ENCODE data around the gene USP22. TPM values are rescaled to one million over a fixed set of nuclear protein-coding genes. Genes with fewer than 3 reads are reported as not detected.
"Not testable (repeated sequence)": the region's sequence is repeated elsewhere in the genome, so short reads cannot be mapped to it uniquely, and the experiment has no call there.

The USP22 gene
- total RNA-seq, 2 experiments from 2014 or later = 144 TPM

- ChIA-PET POLR2A (no interaction called here), CTCF (no interaction called here)
Measured at GRCh38 chr17:21058098-21058893, 15.5 kb upstream of the USP22 start.

- CTCF ChIA-PET = interaction anchor here (0.9 kb wide), 1 partner anchor 16 kb away, joined by 3 read pairs; no protein-coding TSS in a partner anchor
- POLR2A ChIA-PET = not testable (repeated sequence)
Measured at GRCh38 chr17:21053056-21053455, 10.2 kb upstream of the USP22 start.

GRCh38 chr17:21049457-21049856 lies 6.6 kb upstream of the USP22 start:
- CTCF ChIA-PET = interaction anchor here (0.6 kb wide), 1 partner anchor 50 kb away, joined by 6 read pairs; no protein-coding TSS in a partner anchor
- POLR2A ChIA-PET = no interaction called here

GRCh38 chr17:21046216-21046615 lies 3.4 kb upstream of the USP22 start:
- ChIA-PET POLR2A (no interaction called here), CTCF (no interaction called here)

- ChIA-PET POLR2A (no interaction called here), CTCF (interaction anchor here (0.7 to 1.4 kb wide), 3 partner anchors 18 to 1246 kb away, joined by 3 read pairs; no protein-coding TSS in a partner anchor)
Measured at GRCh38 chr17:21044971-21045370, 2.2 kb upstream of the USP22 start.

- CTCF ChIA-PET = interaction anchor here (0.9 to 2.5 kb wide), 8 partner anchors 9 to 244 kb away, joined by 3 to 16 read pairs (median 4); no protein-coding TSS in a partner anchor
- POLR2A ChIA-PET = interaction anchor here (0.6 to 2.5 kb wide), 7 partner anchors 10 to 244 kb away, joined by 3 to 21 read pairs (median 4); no protein-coding TSS in a partner anchor
Measured at GRCh38 chr17:21043296-21044232, 753 bp upstream of the USP22 start.

GRCh38 chr17:21041741-21042457 lies 912 bp downstream of the USP22 start:
- POLR2A ChIA-PET = interaction anchor here (2.5 kb wide), 1 partner anchor 58 kb away, joined by 7 read pairs; no protein-coding TSS in a partner anchor

GRCh38 chr17:21039839-21040575 lies 2.8 kb downstream of the USP22 start:
- ChIA-PET POLR2A (no interaction called here), CTCF (no interaction called here)

More at GRCh38 chr17:21041741-21042457, 912 bp downstream of the USP22 start:
- CTCF ChIA-PET = interaction anchor here (1.4 to 2.5 kb wide), 2 partner anchors 8 to 57 kb away, joined by 4 to 16 read pairs; no protein-coding TSS in a partner anchor

- CTCF ChIA-PET = interaction anchor here (1.1 kb wide), 1 partner anchor 16 kb away, joined by 3 read pairs; no protein-coding TSS in a partner anchor
- POLR2A ChIA-PET = interaction anchor here (1.1 kb wide), 1 partner anchor 20 kb away, joined by 4 read pairs; no protein-coding TSS in a partner anchor
Measured at GRCh38 chr17:21037117-21037803, 5.6 kb downstream of the USP22 start.

GRCh38 chr17:21036361-21036881 lies 6.4 kb downstream of the USP22 start:
- ChIA-PET POLR2A (interaction anchor here (1.1 kb wide), 1 partner anchor 19 kb away, joined by 4 read pairs; no protein-coding TSS in a partner anchor), CTCF (interaction anchor here (1.1 kb wide), 1 partner anchor 17 kb away, joined by 3 read pairs; no protein-coding TSS in a partner anchor)

GRCh38 chr17:21035406-21035805 lies 7.4 kb downstream of the USP22 start:
- ChIA-PET POLR2A (interaction anchor here (0.7 to 3.0 kb wide), 2 partner anchors 8 to 43 kb away, joined by 3 to 21 read pairs; partner anchors contain the start of gene USP22), CTCF (interaction anchor here (1.0 to 2.7 kb wide), 2 partner anchors 8 to 64 kb away, joined by 3 to 16 read pairs; partner anchors contain the start of gene USP22)

GRCh38 chr17:21034340-21035235 lies 8.2 kb downstream of the USP22 start:
- POLR2A ChIA-PET = interaction anchor here (0.7 to 3.0 kb wide), 2 partner anchors 9 to 42 kb away, joined by 3 to 21 read pairs; partner anchors contain the start of gene USP22
- CTCF ChIA-PET = interaction anchor here (1.0 to 2.7 kb wide), 3 partner anchors 9 to 65 kb away, joined by 3 to 16 read pairs (median 3); partner anchors contain the start of gene USP22

GRCh38 chr17:21033350-21033749 lies 9.5 kb downstream of the USP22 start:
- CTCF ChIA-PET = interaction anchor here (1.4 to 2.7 kb wide), 2 partner anchors 10 to 63 kb away, joined by 3 to 16 read pairs; partner anchors contain the start of gene USP22

GRCh38 chr17:21031756-21032396 lies 10.9 kb downstream of the USP22 start:
- POLR2A ChIA-PET = no interaction called here
- CTCF ChIA-PET = interaction anchor here (1.0 kb wide), 1 partner anchor 11 kb away, joined by 3 read pairs; the partner anchor contains the start of gene USP22

More at GRCh38 chr17:21033350-21033749, 9.5 kb downstream of the USP22 start:
- POLR2A ChIA-PET = interaction anchor here (3.0 kb wide), 1 partner anchor 10 kb away, joined by 21 read pairs; the partner anchor contains the start of gene USP22

GRCh38 chr17:21030375-21030774 lies 12.4 kb downstream of the USP22 start:
- CTCF ChIA-PET = no interaction called here

More at GRCh38 chr17:21030375-21030774, 12.4 kb downstream of the USP22 start:
- POLR2A ChIA-PET = no interaction called here

Measured in activated CD8-positive, alpha-beta memory T cell treated with anti-CD3 and anti-CD28 coated beads for 36 hours (primary cell).